HCT116 (cell line): ENCODE data around the gene ALG1L2. TPM values are rescaled to one million over a fixed set of nuclear protein-coding genes. Genes with fewer than 3 reads are reported as not detected.
"Not testable (repeated sequence)": the region's sequence is repeated elsewhere in the genome, so short reads cannot be mapped to it uniquely, and the experiment has no call there.

Source experiments
- ATAC-seq: fragments of 200-7000 bp; cut with Tn5 transposase; 2 replicates; pipeline ENCODE4 v1.9.1; 2020; ENCODE audit warnings: mild to moderate bottlenecking, moderate library complexity
- Bru-seq: library from RNA; stranded (reverse); fragments of 400-500 nt; gene quantifications from one replicate; lab custom pipeline; 2021; lab: Mats Ljungman, UMichigan
- BruChase-seq, 2 experiments: library from RNA; stranded (reverse); fragments of 400-500 nt; gene quantifications; one replicate each; lab custom pipeline; 2021; lab: Mats Ljungman, UMichigan
- BruUV-seq: library from RNA; stranded (reverse); fragments of 400-500 nt; replicated peaks from 2 replicates; lab custom pipeline; 2021; lab: Mats Ljungman, UMichigan
- CTCF ChIA-PET: fragments of 300-600 bp; sonication (Branson Sonifier 250); formaldehyde crosslinking; loops from one replicate; lab custom pipeline; 2021; ENCODE audit warnings: antibody characterized with exemption; lab: Charles Lee
- POLR2A ChIA-PET: fragments of 300-600, 350-600 bp; sonication (Branson Sonifier 250); formaldehyde crosslinking; loops from one replicate; lab custom pipeline; 2021; ENCODE audit warnings: antibody characterized with exemption; lab: Charles Lee
- RAD21 ChIA-PET, 2 experiments: fragments of 300-600 bp; sonication (Branson Sonifier 250); formaldehyde crosslinking; loops; one replicate each; lab custom pipeline; 2023; ENCODE audit warnings: low total read pairs in 2 of 2; ENCODE audit not compliant: uncharacterized antibody in 2 of 2, unreplicated experiment in 2 of 2, low non-redundant PET in 1 of 2; lab: Charles Lee
- DNase-seq: peaks from one replicate; pipeline ENCODE4 v3.0.0-alpha.2; 2010; ENCODE audit warnings: low read depth, low spot score
- H2AFZ ChIP-seq: fragments of 200-600 bp; shearing (Covaris generic), sonication (generic); 2 replicates; pipeline ENCODE4 v1.6.1; 2017; ENCODE audit warnings: low read depth, mixed run types, mixed read lengths, antibody characterized with exemption, low read length; ENCODE audit not compliant: poor library complexity, severe bottlenecking
- H3K27ac ChIP-seq: 2 replicates; pipeline ENCODE4 v1.5.1; 2012; ENCODE audit warnings: low read depth, low read length
- H3K27me3 ChIP-seq: fragments of 200-600 bp; sonication (generic); 2 replicates; pipeline ENCODE4 v1.6.1; 2016; ENCODE audit warnings: mixed run types, low read length, mixed read lengths; ENCODE audit not compliant: insufficient read depth
- H3K36me3 ChIP-seq, 2 experiments: fragments of 200-500 bp in 1 of 2; fragments of 200-600 bp in 1 of 2; sonication (Bioruptor generic) in 1 of 2; sonication (generic) in 1 of 2; 2 replicates each; pipeline versions ENCODE4 v1.5.1 to v1.6.1; 2014 to 2016; ENCODE audit warnings: low read length in 2 of 2, inconsistent platforms in 1 of 2, mixed read lengths in 1 of 2, mixed run types in 1 of 2; ENCODE audit not compliant: insufficient read depth in 2 of 2, control insufficient read depth in 1 of 2
- H3K4me1 ChIP-seq, 2 experiments: fragments of 200-600 bp in 1 of 2; sonication (generic) in 1 of 2; 2 replicates each; pipeline versions ENCODE4 v1.5.1 to v1.6.1; 2012 to 2017; ENCODE audit warnings: low read length in 2 of 2, inconsistent platforms in 1 of 2, mild to moderate bottlenecking in 1 of 2, mixed read lengths in 1 of 2, mixed run types in 1 of 2, moderate library complexity in 1 of 2; ENCODE audit not compliant: insufficient read depth in 2 of 2, control insufficient read depth in 1 of 2
- H3K4me2 ChIP-seq: fragments of 200-600 bp; sonication (generic); 2 replicates; pipeline ENCODE4 v1.6.1; 2017; ENCODE audit warnings: mixed run types, low read length, mixed read lengths
- H3K4me3 ChIP-seq, 2 experiments: fragments of 200-600 bp in 1 of 2; sonication (generic) in 1 of 2; replicated peaks in 1 of 2; 2 replicates each; pipeline ENCODE4 v1.5.1; 2011 to 2016; ENCODE audit warnings: low read length in 2 of 2, control low read depth in 1 of 2, low read depth in 1 of 2, mild to moderate bottlenecking in 1 of 2, mixed read lengths in 1 of 2, mixed run types in 1 of 2
- H3K79me2 ChIP-seq: fragments of 200-600 bp; sonication (generic); 2 replicates; pipeline ENCODE4 v1.6.1; 2017; ENCODE audit warnings: mild to moderate bottlenecking, mixed run types, low read length, moderate library complexity, mixed read lengths; ENCODE audit not compliant: insufficient read depth
- H3K9ac ChIP-seq: fragments of 200-600 bp; sonication (generic); 2 replicates; pipeline ENCODE4 v1.6.1; 2016; ENCODE audit warnings: low read length, mixed read lengths
- H3K9me2 ChIP-seq: fragments of 200-600 bp; sonication (generic), shearing (Covaris generic); 2 replicates; pipeline ENCODE4 v1.6.1; 2017; ENCODE audit warnings: mixed run types, mild to moderate bottlenecking, moderate library complexity; ENCODE audit not compliant: insufficient read depth
- H3K9me3 ChIP-seq, 2 experiments: fragments of 200-500 bp in 1 of 2; fragments of 200-600 bp in 1 of 2; sonication (Bioruptor generic) in 1 of 2; sonication (generic) in 1 of 2; 2 replicates each; pipeline ENCODE4 v1.6.1; 2014 to 2017; ENCODE audit warnings: low read length in 2 of 2, mixed read lengths in 2 of 2, inconsistent platforms in 1 of 2, low read depth in 1 of 2, mild to moderate bottlenecking in 1 of 2, mixed run types in 1 of 2, moderate library complexity in 1 of 2; ENCODE audit not compliant: control insufficient read depth in 1 of 2, insufficient read depth in 1 of 2
- H4K20me1 ChIP-seq: fragments of 200-600 bp; sonication (generic), shearing (Covaris generic); 2 replicates; pipeline ENCODE4 v1.6.1; 2017; ENCODE audit warnings: mixed run types, mild to moderate bottlenecking, moderate library complexity; ENCODE audit not compliant: insufficient read depth
- SIN3A ChIP-seq: IDR thresholded peaks from 2 replicates; pipeline ENCODE4 v1.6.1; 2012; ENCODE audit warnings: low read depth
- TCF7L2 ChIP-seq: IDR thresholded peaks from 2 replicates; pipeline ENCODE4 v1.7.0; 2011; ENCODE audit warnings: borderline replicate concordance, inconsistent platforms; ENCODE audit not compliant: insufficient read depth, insufficient read length; ENCODE audit errors: extremely low read depth
- intact Hi-C: fragments of 100-400 bp; cut with micrococcal nuclease; formaldehyde crosslinking; loops from 2 replicates; pipeline ENCODE4 v1.10.0; 2022
- long read RNA-seq: library from polyadenylated mRNA; unstranded; transcript quantifications from one replicate; pipeline ENCODE4 v2.0.0, GENCODE V29; 2021; ENCODE audit not compliant: unreplicated experiment
- polyA plus RNA-seq: library from polyadenylated mRNA; unstranded; fragments of >200 nt; gene quantifications from 2 replicates; pipeline ENCODE4 v1.2.1, GENCODE V29; 2012; ENCODE audit warnings: missing spikeins
- total RNA-seq: library from RNA; stranded (reverse); gene quantifications from one replicate; pipeline ENCODE4 v1.2.1, GENCODE V29; 2021; ENCODE audit not compliant: unreplicated experiment

Gene ALG1L2
- total RNA-seq (0.44 TPM), Bru-seq, nascent RNA (percentile 14 among the genes with signal in this experiment), BruChase-seq, experiment 1, labeled RNA remaining after a 6-hour chase (percentile 13 among the genes with signal in this experiment), BruChase-seq, experiment 2, labeled RNA remaining after a 2-hour chase (percentile 17 among the genes with signal in this experiment)
- not detected in 2 replicates for polyA plus RNA-seq
- long read RNA-seq, partial matches to known transcripts: 0 of 2 reads
- long read RNA-seq, other reads (novel, unspliced or antisense): 2 of 2 reads

GRCh38 chr3:130081351-130081881 lies at the start of gene ALG1L2:
TSS of gene ALG1L2 (plus strand) at chr3:130081831. CDS start at chr3:130082017, 186 bp downstream.
- TF ChIP-seq TCF7L2 (no peak), SIN3A (no peak)
- no peak within 1 kb of the TSS for H3K9ac ChIP-seq
- no peak within 1 kb of the TSS for H3K4me2 ChIP-seq
- ChIA-PET POLR2A (no interaction called here), RAD21 (no interaction called here), CTCF (no interaction called here)
- H3K79me2 ChIP-seq: no peaks in the 10 kb centered on the region
- no peak for DNase-seq
- no peaks in the 10 kb centered on the region for H3K27me3 ChIP-seq
- H2AFZ ChIP-seq: no peak within 1 kb of the TSS
- H4K20me1 ChIP-seq: no peaks in the 10 kb centered on the region
- intact Hi-C loops: no loop called here
- H3K9me2 ChIP-seq: no peaks in the 10 kb centered on the region
- H3K27ac ChIP-seq: no peak within 1 kb of the TSS
- H3K9me3 ChIP-seq: no peaks in the 10 kb centered on the region
- H3K36me3 ChIP-seq: no peaks in the 10 kb centered on the region
- no peak within 1 kb of the TSS for H3K4me3 ChIP-seq
- no peak for ATAC-seq
- no TSS peak for BruUV-seq
- no peaks in the 10 kb centered on the region for H3K4me1 ChIP-seq

- POLR2A ChIA-PET, BruUV-seq, H3K9ac ChIP-seq, H3K36me3 ChIP-seq, H3K9me2 ChIP-seq, RAD21 ChIA-PET, DNase-seq, H3K9me3 ChIP-seq, H3K4me1 ChIP-seq, H4K20me1 ChIP-seq, CTCF ChIA-PET, H2AFZ ChIP-seq, ATAC-seq, H3K4me2 ChIP-seq, H3K79me2 ChIP-seq, intact Hi-C loops, H3K4me3 ChIP-seq, H3K27ac ChIP-seq, H3K27me3 ChIP-seq: not testable (repeated sequence)
Measured at GRCh38 chr3:130037126-130037815, 44.4 kb upstream of the ALG1L2 start.

GRCh38 chr3:130042736-130043135 lies 38.9 kb upstream of the ALG1L2 start:
- ATAC-seq, H3K27me3 ChIP-seq, DNase-seq, H3K9ac ChIP-seq, RAD21 ChIA-PET, H3K4me1 ChIP-seq, H3K79me2 ChIP-seq, H3K27ac ChIP-seq, H4K20me1 ChIP-seq, CTCF ChIA-PET, intact Hi-C loops, H3K4me3 ChIP-seq, H2AFZ ChIP-seq, H3K36me3 ChIP-seq, BruUV-seq, H3K9me3 ChIP-seq, H3K4me2 ChIP-seq, POLR2A ChIA-PET, H3K9me2 ChIP-seq: not testable (repeated sequence)

GRCh38 chr3:130043658-130044057 lies 38.0 kb upstream of the ALG1L2 start:
- BruUV-seq, ATAC-seq, intact Hi-C loops: not testable (repeated sequence)

More at GRCh38 chr3:130043658-130044057, 38.0 kb upstream of the ALG1L2 start:
- H3K79me2 ChIP-seq, H3K27ac ChIP-seq, CTCF ChIA-PET, H3K4me1 ChIP-seq, H2AFZ ChIP-seq, H3K27me3 ChIP-seq, DNase-seq, H3K9ac ChIP-seq, H3K9me2 ChIP-seq, H4K20me1 ChIP-seq, H3K4me2 ChIP-seq, H3K9me3 ChIP-seq, H3K4me3 ChIP-seq, POLR2A ChIA-PET, RAD21 ChIA-PET, H3K36me3 ChIP-seq: not testable (repeated sequence)
